Suppressor macrophage treated with lipopolysaccharide for 1 hour (primary cell): ENCODE data around the gene IFT74.

ENCODE experiments used
- DNase-seq, 3 donors: peaks; one replicate each; pipeline ENCODE4 v3.0.0-alpha.2; 2020 to 2022

Gene IFT74

GRCh38 chr9:26955921-26956859 is at the start of gene IFT74:
Gene IFT74, plus strand, starts transcription at chr9:26956412. Its CDS starts 5,556 bp downstream, at chr9:26961968.
- peak; percentile 99 to 100 (median 100) for DNase-seq

- DNase-seq = no peak
Measured at GRCh38 chr9:26913138-26913668, 43.0 kb upstream of the IFT74 start.

GRCh38 chr9:26919698-26920097 is 36.5 kb upstream of the IFT74 start:
- DNase-seq = no peak

- no peak for DNase-seq
Measured at GRCh38 chr9:26925609-26926008, 30.6 kb upstream of the IFT74 start.

GRCh38 chr9:26928902-26929495 is 27.2 kb upstream of the IFT74 start:
- DNase-seq = no peak

- DNase-seq = no peak
Measured at GRCh38 chr9:26935847-26936246, 20.4 kb upstream of the IFT74 start.

GRCh38 chr9:26937816-26938371 is 18.3 kb upstream of the IFT74 start:
- no peak for DNase-seq

GRCh38 chr9:26939955-26940711 is 16.1 kb upstream of the IFT74 start:
- no peak for DNase-seq

GRCh38 chr9:26940779-26941178 is 15.4 kb upstream of the IFT74 start:
- DNase-seq = no peak

GRCh38 chr9:26945591-26945990 is 10.6 kb upstream of the IFT74 start:
- no peak for DNase-seq

- DNase-seq = peak; percentile 94 to 95 (median 94)
Measured at GRCh38 chr9:26946753-26947727, 9.2 kb upstream of the IFT74 start, which contains the start of gene PLAA. Gene PLAA, minus strand, starts transcription at chr9:26947242. Its CDS starts 197 bp downstream, at chr9:26947045.

- peak in 2 of 3 donors; percentile 20 for DNase-seq
Measured at GRCh38 chr9:26947736-26948135, 8.5 kb upstream of the IFT74 start.

GRCh38 chr9:26949637-26950069 is 6.6 kb upstream of the IFT74 start:
- no peak for DNase-seq

- peak in 1 of 3 donors; percentile 7 for DNase-seq
Measured at GRCh38 chr9:26950521-26950920, 5.7 kb upstream of the IFT74 start.

- no peak for DNase-seq
Measured at GRCh38 chr9:26951794-26952193, 4.4 kb upstream of the IFT74 start.

GRCh38 chr9:26954050-26954508 is 2.1 kb upstream of the IFT74 start:
- peak; percentile 83 to 98 (median 95) for DNase-seq

- DNase-seq = peak; percentile 86 to 93 (median 89)
Measured at GRCh38 chr9:26955222-26955903, 849 bp upstream of the IFT74 start.

- DNase-seq = no peak
Measured at GRCh38 chr9:26956860-26957233, 635 bp downstream of the IFT74 start.

- DNase-seq = no peak
Measured at GRCh38 chr9:26971721-26972120, 15.5 kb downstream of the IFT74 start.

- no peak for DNase-seq
Measured at GRCh38 chr9:26973989-26974388, 17.8 kb downstream of the IFT74 start.

GRCh38 chr9:26974927-26975326 is 18.7 kb downstream of the IFT74 start:
- DNase-seq = no peak
